HEK293 (cell line): ENCODE measurements around the gene AP2A1.
A peak's percentile ranks its signal among the peaks of the same experiment; 100 is the strongest.

Experiments used
- CTCF ChIA-PET: fragments of 350-600 bp; formaldehyde crosslinking; extraction: SDS; loops from one replicate; lab custom pipeline; 2021; ENCODE audit warnings: antibody characterized with exemption; lab: Yijun Ruan, JAX
- POLR2A ChIA-PET: fragments of 300-600 bp; formaldehyde crosslinking; extraction: SDS; loops from one replicate; lab custom pipeline; 2020; ENCODE audit warnings: antibody characterized with exemption, inconsistent platforms; lab: Yijun Ruan, JAX
- H3K27ac ChIP-seq: fragments of 200-500 bp; sonication (Bioruptor generic); 2 replicates; pipeline ENCODE4 v1.5.1; 2014; ENCODE audit warnings: low read depth, low read length, control low read depth, inconsistent platforms; ENCODE audit errors: extremely low read depth
- H3K36me3 ChIP-seq, 2 experiments: fragments of 200-500 bp in 1 of 2; sonication (Bioruptor generic) in 1 of 2; 1 replicate in 1 of 2; 2 replicates in 1 of 2; pipeline ENCODE4 v1.5.1; 2014 to 2017; ENCODE audit warnings: inconsistent platforms in 2 of 2, low read length in 2 of 2; ENCODE audit not compliant: control insufficient read depth in 2 of 2, insufficient read depth in 1 of 2
- H3K4me1 ChIP-seq: fragments of 200-500 bp; sonication (Bioruptor generic); 2 replicates; pipeline ENCODE4 v1.5.1; 2014; ENCODE audit warnings: mild to moderate bottlenecking, low read length, inconsistent platforms; ENCODE audit not compliant: control insufficient read depth, insufficient read depth
- H3K4me3 ChIP-seq: 2 replicates; pipeline ENCODE4 v1.5.1; 2011; ENCODE audit warnings: low read depth, mild to moderate bottlenecking, control low read depth, low read length, moderate library complexity
- H3K9me3 ChIP-seq: fragments of 200-500 bp; sonication (Bioruptor generic); 2 replicates; pipeline ENCODE4 v1.5.1; 2014; ENCODE audit warnings: low read depth, low read length, inconsistent platforms; ENCODE audit not compliant: control insufficient read depth, insufficient read depth
- EGR2 ChIP-seq: fragments of 450-650 bp; formaldehyde crosslinking; IDR thresholded peaks from 2 replicates; pipeline ENCODE4 v1.5.1; 2016; ENCODE audit warnings: low read depth, missing biosample characterization, missing genetic modification characterization
- GLIS1 ChIP-seq: fragments of 450-650 bp; formaldehyde crosslinking; IDR thresholded peaks from 2 replicates; pipeline ENCODE4 v1.5.1; 2016; ENCODE audit warnings: missing biosample characterization, missing genetic modification characterization
- IKZF3 ChIP-seq: fragments of 450-650 bp; IDR thresholded peaks from 2 replicates; pipeline ENCODE4 v1.5.0; 2018; ENCODE audit warnings: missing biosample characterization, mild to moderate bottlenecking, missing genetic modification characterization, moderate library complexity
- MYNN ChIP-seq: fragments of 450-650 bp; formaldehyde crosslinking; IDR thresholded peaks from 2 replicates; pipeline ENCODE4 v1.5.1; 2016; ENCODE audit warnings: missing biosample characterization, missing genetic modification characterization, borderline replicate concordance
- ZEB2 ChIP-seq: fragments of 450-650 bp; formaldehyde crosslinking; IDR thresholded peaks from 2 replicates; pipeline ENCODE4 v1.5.1; 2016; ENCODE audit warnings: missing biosample characterization, missing genetic modification characterization
- ZFHX2 ChIP-seq: fragments of 450-650 bp; formaldehyde crosslinking; conservative IDR thresholded peaks from 2 replicates; pipeline ENCODE4 v1.5.1; 2016; ENCODE audit warnings: missing biosample characterization, missing genetic modification characterization
- ZNF19 ChIP-seq: fragments of 450-650 bp; formaldehyde crosslinking; IDR thresholded peaks from 2 replicates; pipeline ENCODE4; 2016; ENCODE audit warnings: missing biosample characterization, missing genetic modification characterization, low read depth
- ZNF335 ChIP-seq: fragments of 450-650 bp; formaldehyde crosslinking; conservative IDR thresholded peaks from 2 replicates; pipeline ENCODE4 v1.5.1; 2016; ENCODE audit warnings: missing biosample characterization, missing genetic modification characterization
- ZNF341 ChIP-seq: fragments of 450-650 bp; formaldehyde crosslinking; IDR thresholded peaks from 2 replicates; pipeline ENCODE4; 2016; ENCODE audit warnings: low read depth, missing biosample characterization, missing genetic modification characterization
- ZNF600 ChIP-seq: fragments of 450-650 bp; formaldehyde crosslinking; IDR thresholded peaks from 2 replicates; pipeline ENCODE4 v1.5.1; 2016; ENCODE audit warnings: missing biosample characterization, missing genetic modification characterization
- ZNF707 ChIP-seq: fragments of 450-650 bp; formaldehyde crosslinking; IDR thresholded peaks from 2 replicates; pipeline ENCODE4 v1.5.1; 2016; ENCODE audit warnings: missing biosample characterization, missing genetic modification characterization
- TF ChIP-seq, protein P1 (sequence below): sonication (generic); formaldehyde crosslinking; IDR thresholded peaks from 2 replicates; pipeline ENCODE4 v1.8.1; 2022; ENCODE audit warnings: mild to moderate bottlenecking, moderate library complexity, missing genetic modification reagents
- TF ChIP-seq, protein P2 (sequence below): fragments of 450-650 bp; formaldehyde crosslinking; IDR thresholded peaks from 2 replicates; pipeline ENCODE4 v1.5.1; 2016; ENCODE audit warnings: missing biosample characterization, missing genetic modification characterization
- TF ChIP-seq, protein P3 (sequence below): fragments of 450-650 bp; formaldehyde crosslinking; IDR thresholded peaks from 2 replicates; pipeline ENCODE4; 2016; ENCODE audit warnings: missing biosample characterization, missing genetic modification characterization
- TF ChIP-seq, protein P4 (sequence below): fragments of 450-650 bp; formaldehyde crosslinking; conservative IDR thresholded peaks from 2 replicates; pipeline ENCODE4 v1.5.1; 2016; ENCODE audit warnings: low read depth, missing biosample characterization, missing genetic modification characterization

Gene AP2A1

DNA sequence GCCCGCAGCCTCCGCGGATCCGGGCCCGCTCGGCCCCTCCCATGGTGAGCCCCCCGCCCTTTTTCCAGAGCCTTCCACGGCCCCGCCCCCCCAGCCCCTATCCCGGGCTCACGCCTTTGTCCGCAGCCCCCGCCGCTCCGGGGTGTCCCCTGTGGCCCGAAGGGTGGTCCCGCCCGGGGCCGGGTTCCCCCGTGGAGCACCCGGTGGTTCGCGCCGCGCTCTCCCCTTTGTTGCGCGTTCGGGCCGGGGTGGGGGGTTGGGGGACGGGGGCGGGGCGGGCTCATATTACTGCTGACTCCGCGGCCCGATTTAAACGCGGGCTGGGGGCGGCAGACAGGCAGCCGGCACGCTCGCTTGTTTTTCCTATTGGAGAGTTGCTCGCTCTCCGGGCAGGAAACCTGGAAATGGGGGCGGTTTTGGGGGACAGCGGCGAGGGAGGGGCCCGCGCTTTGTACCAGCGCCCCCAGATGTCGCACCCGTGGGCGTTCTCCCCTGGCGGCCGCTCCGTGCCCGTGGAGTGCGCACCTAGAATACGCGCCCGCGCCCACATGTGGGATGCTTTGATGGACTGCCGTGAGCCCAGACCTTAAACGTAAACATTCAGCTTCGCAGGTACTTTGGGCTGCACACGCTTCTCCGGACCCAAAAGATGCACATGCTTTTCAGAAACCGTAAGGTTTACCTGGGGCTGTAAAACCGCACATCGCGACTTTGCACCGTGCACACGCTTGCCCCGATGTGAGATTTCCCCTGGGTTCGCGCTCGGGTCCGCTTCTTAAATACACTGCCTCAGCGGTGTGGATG lies 84.9 kb downstream of the AP2A1 start (continued):
- TF ChIP-seq, protein P1, sequence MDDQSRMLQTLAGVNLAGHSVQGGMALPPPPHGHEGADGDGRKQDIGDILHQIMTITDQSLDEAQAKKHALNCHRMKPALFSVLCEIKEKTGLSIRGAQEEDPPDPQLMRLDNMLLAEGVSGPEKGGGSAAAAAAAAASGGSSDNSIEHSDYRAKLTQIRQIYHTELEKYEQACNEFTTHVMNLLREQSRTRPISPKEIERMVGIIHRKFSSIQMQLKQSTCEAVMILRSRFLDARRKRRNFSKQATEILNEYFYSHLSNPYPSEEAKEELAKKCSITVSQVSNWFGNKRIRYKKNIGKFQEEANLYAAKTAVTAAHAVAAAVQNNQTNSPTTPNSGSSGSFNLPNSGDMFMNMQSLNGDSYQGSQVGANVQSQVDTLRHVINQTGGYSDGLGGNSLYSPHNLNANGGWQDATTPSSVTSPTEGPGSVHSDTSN (CRISPR knock-in tag): 0 out of 2 replicates have a peak, but pooled peaks have one; percentile 61

DNA sequence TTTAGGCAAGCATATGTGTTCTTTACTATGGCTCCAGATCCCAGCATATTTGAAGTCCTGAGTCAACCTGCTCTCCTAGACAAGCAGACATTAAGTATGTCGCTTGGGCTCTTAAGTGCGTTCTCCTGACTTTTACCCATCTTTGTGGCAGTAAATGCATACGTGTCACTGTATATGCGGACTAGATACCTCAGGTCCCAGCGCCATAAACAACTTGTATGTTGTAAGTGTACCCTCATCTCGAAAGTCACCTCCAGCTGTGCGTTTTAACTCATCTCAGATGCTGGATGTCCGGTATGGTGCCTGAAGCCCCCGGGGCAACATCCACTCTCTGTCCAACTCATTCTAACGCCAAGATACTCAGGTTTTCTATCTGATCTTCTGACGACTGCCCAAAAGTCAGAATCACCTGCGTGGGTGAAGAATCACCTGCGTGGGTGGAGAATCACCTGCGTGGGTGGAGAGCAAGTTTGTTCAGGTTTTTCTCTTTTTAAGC lies 85.9 kb downstream of the AP2A1 start:
- Histone ChIP-seq H3K9me3 (no peaks in the 10 kb centered on the region), H3K27ac (no peak overlapping the region), H3K4me3 (peak overlapping the region; percentile 76), H3K4me1 (peaks cover 17% of the 10 kb centered on the region; the same call in 1 of the 2 replicates), H3K36me3 (peaks cover 0 to 37% of the 10 kb centered on the region in 2 experiments; a peak in 2 of 3 replicates)
- ChIA-PET POLR2A (interaction anchor here (0.6 to 8.8 kb wide), 5 partner anchors 12 to 86 kb away, joined by 3 to 128 read pairs (median 6); partner anchors contain the start of genes AKT1S1, AP2A1, FUZ and PNKP), CTCF (interaction anchor here (0.6 to 1.6 kb wide), 3 partner anchors 10 to 131 kb away, joined by 3 to 4 read pairs (median 3); no protein-coding TSS in a partner anchor)
- peak; percentile 52 for TF ChIP-seq ZNF335 (tag by site-specific recombination)
- TF ChIP-seq ZFHX2 (tag by site-specific recombination): peak; percentile 94
- peak; percentile 49; the same call in 1 of the 2 replicates for TF ChIP-seq ZEB2 (tag by site-specific recombination)
- TF ChIP-seq ZNF341 (tag by site-specific recombination): no peak
- TF ChIP-seq GLIS1: 0 out of 2 replicates have a peak, but pooled peaks have one; percentile 17
- peak; percentile 91 for TF ChIP-seq EGR2 (tag by site-specific recombination)
- TF ChIP-seq, protein P2, sequence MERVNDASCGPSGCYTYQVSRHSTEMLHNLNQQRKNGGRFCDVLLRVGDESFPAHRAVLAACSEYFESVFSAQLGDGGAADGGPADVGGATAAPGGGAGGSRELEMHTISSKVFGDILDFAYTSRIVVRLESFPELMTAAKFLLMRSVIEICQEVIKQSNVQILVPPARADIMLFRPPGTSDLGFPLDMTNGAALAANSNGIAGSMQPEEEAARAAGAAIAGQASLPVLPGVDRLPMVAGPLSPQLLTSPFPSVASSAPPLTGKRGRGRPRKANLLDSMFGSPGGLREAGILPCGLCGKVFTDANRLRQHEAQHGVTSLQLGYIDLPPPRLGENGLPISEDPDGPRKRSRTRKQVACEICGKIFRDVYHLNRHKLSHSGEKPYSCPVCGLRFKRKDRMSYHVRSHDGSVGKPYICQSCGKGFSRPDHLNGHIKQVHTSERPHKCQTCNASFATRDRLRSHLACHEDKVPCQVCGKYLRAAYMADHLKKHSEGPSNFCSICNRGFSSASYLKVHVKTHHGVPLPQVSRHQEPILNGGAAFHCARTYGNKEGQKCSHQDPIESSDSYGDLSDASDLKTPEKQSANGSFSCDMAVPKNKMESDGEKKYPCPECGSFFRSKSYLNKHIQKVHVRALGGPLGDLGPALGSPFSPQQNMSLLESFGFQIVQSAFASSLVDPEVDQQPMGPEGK: peak; percentile 42; the same call in 1 of the 2 replicates
- no peak for TF ChIP-seq ZNF19 (tag by site-specific recombination)
- TF ChIP-seq ZNF600 (tag by site-specific recombination): peak; percentile 64
- TF ChIP-seq MYNN (tag by site-specific recombination): 0 out of 2 replicates have a peak, but pooled peaks have one; percentile 46
- TF ChIP-seq ZNF707 (tag by site-specific recombination): no peak
- TF ChIP-seq, protein P3, sequence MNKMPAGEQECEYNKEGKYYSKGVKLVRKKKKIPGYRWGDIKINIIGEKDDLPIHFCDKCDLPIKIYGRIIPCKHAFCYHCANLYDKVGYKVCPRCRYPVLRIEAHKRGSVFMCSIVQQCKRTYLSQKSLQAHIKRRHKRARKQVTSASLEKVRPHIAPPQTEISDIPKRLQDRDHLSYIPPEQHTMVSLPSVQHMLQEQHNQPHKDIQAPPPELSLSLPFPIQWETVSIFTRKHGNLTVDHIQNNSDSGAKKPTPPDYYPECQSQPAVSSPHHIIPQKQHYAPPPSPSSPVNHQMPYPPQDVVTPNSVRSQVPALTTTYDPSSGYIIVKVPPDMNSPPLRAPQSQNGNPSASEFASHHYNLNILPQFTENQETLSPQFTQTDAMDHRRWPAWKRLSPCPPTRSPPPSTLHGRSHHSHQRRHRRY (tag by site-specific recombination): no peak

DNA sequence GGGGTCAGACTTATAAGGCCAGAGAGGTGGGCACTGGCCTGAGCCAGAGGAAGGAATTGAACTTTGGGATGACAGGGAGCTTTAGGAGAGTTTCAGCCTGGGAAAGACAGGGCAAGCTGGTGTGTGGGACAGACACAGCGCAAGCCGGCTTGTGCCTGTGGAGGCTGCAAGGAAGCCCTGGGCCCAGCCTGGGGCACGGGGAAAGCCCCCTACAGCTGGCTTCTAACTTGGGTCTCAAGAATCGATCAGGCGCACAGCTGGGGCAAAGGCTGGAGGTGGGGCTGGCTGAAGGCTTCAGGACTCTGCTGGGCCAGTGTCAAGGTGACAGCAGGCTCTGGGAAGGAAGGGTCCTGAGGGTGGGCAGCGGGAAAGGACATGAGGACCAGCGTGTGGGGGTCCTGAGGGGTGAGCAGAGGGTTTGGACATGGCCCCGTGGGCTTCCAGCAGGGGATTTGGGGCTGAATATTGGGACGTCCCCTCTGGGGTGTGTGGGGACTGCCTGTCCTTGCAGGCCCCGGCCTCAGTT lies 87.1 kb downstream of the AP2A1 start:
- Histone ChIP-seq H3K4me1 (peaks cover 15% of the 10 kb centered on the region; the same call in 1 of the 2 replicates), H3K36me3 (peaks cover 0 to 50% of the 10 kb centered on the region in 2 experiments; a peak in 2 of 3 replicates), H3K27ac (no peak overlapping the region)

More for the DNA sequence above, 87.1 kb downstream of the AP2A1 start:
- ChIA-PET POLR2A (interaction anchor here (1.0 to 8.8 kb wide), 3 partner anchors 10 to 41 kb away, joined by 4 to 128 read pairs (median 4); partner anchors contain the start of genes FUZ and PNKP), CTCF (interaction anchor here (0.7 to 1.6 kb wide), 2 partner anchors 13 to 1701 kb away, joined by 3 to 4 read pairs; no protein-coding TSS in a partner anchor)
- Histone ChIP-seq H3K9me3 (no peaks in the 10 kb centered on the region), H3K4me3 (no peak overlapping the region)
- TF ChIP-seq IKZF3 (tag by site-specific recombination): 0 out of 2 replicates have a peak, but pooled peaks have one; percentile 9
- TF ChIP-seq, protein P4, sequence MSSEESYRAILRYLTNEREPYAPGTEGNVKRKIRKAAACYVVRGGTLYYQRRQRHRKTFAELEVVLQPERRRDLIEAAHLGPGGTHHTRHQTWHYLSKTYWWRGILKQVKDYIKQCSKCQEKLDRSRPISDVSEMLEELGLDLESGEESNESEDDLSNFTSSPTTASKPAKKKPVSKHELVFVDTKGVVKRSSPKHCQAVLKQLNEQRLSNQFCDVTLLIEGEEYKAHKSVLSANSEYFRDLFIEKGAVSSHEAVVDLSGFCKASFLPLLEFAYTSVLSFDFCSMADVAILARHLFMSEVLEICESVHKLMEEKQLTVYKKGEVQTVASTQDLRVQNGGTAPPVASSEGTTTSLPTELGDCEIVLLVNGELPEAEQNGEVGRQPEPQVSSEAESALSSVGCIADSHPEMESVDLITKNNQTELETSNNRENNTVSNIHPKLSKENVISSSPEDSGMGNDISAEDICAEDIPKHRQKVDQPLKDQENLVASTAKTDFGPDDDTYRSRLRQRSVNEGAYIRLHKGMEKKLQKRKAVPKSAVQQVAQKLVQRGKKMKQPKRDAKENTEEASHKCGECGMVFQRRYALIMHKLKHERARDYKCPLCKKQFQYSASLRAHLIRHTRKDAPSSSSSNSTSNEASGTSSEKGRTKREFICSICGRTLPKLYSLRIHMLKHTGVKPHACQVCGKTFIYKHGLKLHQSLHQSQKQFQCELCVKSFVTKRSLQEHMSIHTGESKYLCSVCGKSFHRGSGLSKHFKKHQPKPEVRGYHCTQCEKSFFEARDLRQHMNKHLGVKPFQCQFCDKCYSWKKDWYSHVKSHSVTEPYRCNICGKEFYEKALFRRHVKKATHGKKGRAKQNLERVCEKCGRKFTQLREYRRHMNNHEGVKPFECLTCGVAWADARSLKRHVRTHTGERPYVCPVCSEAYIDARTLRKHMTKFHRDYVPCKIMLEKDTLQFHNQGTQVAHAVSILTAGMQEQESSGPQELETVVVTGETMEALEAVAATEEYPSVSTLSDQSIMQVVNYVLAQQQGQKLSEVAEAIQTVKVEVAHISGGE (tag by site-specific recombination): no peak
